Colonic mucosa (tissue), 4 donors: ENCODE measurements around the gene SCN4B. TPM values are rescaled to one million over a fixed set of nuclear protein-coding genes. Genes with fewer than 3 reads are reported as not detected.

ENCODE experiments used
- DNase-seq: peaks from one replicate; pipeline ENCODE4 v3.0.0-alpha.2; 2020
- H3K27ac ChIP-seq: fragments of 200-600 bp; one replicate; pipeline ENCODE4 v1.8.0; 2021
- H3K27me3 ChIP-seq: fragments of 200-600 bp; one replicate; pipeline ENCODE4 v1.8.0; 2021
- H3K36me3 ChIP-seq: fragments of 200-600 bp; one replicate; pipeline ENCODE4 v1.8.0; 2021
- H3K4me1 ChIP-seq: fragments of 200-600 bp; one replicate; pipeline ENCODE4 v1.8.0; 2021; ENCODE audit warnings: mild to moderate bottlenecking
- H3K4me3 ChIP-seq: fragments of 200-600 bp; one replicate; pipeline ENCODE4 v1.8.0; 2021
- H3K9ac ChIP-seq, 2 donors: one replicate each; pipeline ENCODE4 v1.7.0; 2013; ENCODE audit warnings: control low read depth in 2 of 2, low read depth in 2 of 2, low read length in 2 of 2
- H3K9me3 ChIP-seq: fragments of 200-600 bp; one replicate; pipeline ENCODE4 v1.8.0; 2021
- intact Hi-C: fragments of 100-400 bp; cut with DNase I; formaldehyde crosslinking; loops from one replicate; pipeline ENCODE4 v1.14.1; 2022
- total RNA-seq, 2 donors: library from RNA; stranded (reverse); fragmentation: NEBNext Ultra II Directional in 1 of 2; extraction: Animal tissue kit (Norgen Biotek cat#: 25700) in 1 of 2; gene quantifications; one replicate each; pipeline ENCODE4 v1.2.1, GENCODE V29; 2021
- TF ChIP-seq, protein P1 (sequence below): fragments of 200-600 bp; IDR thresholded peaks from one replicate; pipeline ENCODE4 v1.8.0; 2022; ENCODE audit warnings: antibody characterized with exemption, mild to moderate bottlenecking
- donor health status: healthy.
- donor health status: DM: no; HTN: no; CAD: no.
- donor health status: DM: no; HTN: no; CAD: no.

Gene SCN4B
- total RNA-seq, 2 donors from 2014 or later: 0.59 to 1.5 TPM

DNA sequence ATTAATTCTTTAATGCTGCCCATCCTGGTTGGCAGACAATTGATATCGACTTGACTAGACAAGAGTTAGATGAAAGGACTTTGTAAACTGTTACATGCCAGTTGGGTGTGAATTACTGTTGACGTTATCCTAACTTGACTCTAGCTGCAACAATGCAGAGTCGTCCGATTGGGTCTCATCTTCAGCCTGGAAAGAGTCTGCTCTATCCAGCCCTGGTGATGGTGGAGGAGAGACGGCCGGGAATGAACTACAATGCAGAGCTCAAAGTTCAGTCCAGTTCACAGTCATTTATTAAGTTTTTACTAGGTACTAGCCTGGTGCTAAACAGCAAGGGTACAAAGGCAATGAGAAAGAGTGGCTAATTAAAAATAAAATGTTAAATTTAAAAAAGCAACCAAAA is 60.9 kb downstream of the SCN4B start:
- Histone ChIP-seq H3K27ac (no peak overlapping the region), H3K27me3 (no peaks in the 10 kb centered on the region)

DNA sequence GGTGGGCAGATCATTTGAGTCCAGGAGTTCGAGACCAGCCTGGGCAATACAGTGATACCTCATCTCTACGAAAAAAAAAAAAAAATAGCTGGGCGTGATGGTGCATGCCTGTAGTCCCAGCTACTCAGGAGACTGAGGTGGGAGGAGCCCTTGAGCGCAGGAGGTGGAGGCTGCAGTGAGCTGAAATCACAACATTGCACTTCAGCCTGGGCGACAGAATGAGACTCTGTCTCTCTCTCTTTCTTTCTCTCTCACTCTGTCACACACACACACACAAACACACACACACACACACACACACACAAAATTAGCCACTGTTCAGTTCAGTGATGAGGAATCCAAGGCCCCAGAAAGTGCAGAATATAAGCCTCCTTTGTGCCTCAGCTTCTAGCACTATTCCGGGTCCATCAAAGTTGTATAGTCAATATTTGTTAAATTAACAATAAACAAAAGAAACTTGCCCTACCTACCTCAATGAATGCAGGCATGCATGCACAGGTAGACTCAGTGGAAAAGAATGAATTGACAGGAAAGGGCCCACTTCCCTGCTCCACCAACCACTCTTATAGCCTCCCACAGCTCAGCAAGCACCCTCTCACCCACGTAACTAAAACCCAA is 62.0 kb downstream of the SCN4B start:
- intact Hi-C loops: no loop called here
- Histone ChIP-seq H3K27me3 (no peaks in the 10 kb centered on the region), H3K9ac (no peak overlapping the region), H3K27ac (no peak overlapping the region), H3K4me3 (no peak overlapping the region), H3K36me3 (no peaks in the 10 kb centered on the region), H3K9me3 (no peaks in the 10 kb centered on the region), H3K4me1 (peaks cover 8% of the 10 kb centered on the region)
- TF ChIP-seq, protein P1, sequence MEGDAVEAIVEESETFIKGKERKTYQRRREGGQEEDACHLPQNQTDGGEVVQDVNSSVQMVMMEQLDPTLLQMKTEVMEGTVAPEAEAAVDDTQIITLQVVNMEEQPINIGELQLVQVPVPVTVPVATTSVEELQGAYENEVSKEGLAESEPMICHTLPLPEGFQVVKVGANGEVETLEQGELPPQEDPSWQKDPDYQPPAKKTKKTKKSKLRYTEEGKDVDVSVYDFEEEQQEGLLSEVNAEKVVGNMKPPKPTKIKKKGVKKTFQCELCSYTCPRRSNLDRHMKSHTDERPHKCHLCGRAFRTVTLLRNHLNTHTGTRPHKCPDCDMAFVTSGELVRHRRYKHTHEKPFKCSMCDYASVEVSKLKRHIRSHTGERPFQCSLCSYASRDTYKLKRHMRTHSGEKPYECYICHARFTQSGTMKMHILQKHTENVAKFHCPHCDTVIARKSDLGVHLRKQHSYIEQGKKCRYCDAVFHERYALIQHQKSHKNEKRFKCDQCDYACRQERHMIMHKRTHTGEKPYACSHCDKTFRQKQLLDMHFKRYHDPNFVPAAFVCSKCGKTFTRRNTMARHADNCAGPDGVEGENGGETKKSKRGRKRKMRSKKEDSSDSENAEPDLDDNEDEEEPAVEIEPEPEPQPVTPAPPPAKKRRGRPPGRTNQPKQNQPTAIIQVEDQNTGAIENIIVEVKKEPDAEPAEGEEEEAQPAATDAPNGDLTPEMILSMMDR: no peak
- no peak for DNase-seq

More for the DNA sequence above, 60.9 kb downstream of the SCN4B start:
- peaks cover 8% of the 10 kb centered on the region for H3K4me1 ChIP-seq
- no peaks in the 10 kb centered on the region for H3K9me3 ChIP-seq
- intact Hi-C loops: no loop called here
- no peaks in the 10 kb centered on the region for H3K36me3 ChIP-seq
- TF ChIP-seq, protein P1: no peak
- no peak overlapping the region for H3K9ac ChIP-seq
- H3K4me3 ChIP-seq: no peak overlapping the region
- DNase-seq: no peak

GRCh38 chr11:118088531-118088930 is 64.1 kb downstream of the SCN4B start:
- intact Hi-C loops: no loop called here
- no peaks in the 10 kb centered on the region for H3K36me3 ChIP-seq
- no peaks in the 10 kb centered on the region for H3K9me3 ChIP-seq
- H3K27ac ChIP-seq: peak overlapping the region; percentile 61
- DNase-seq: peak; percentile 76
- H3K4me1 ChIP-seq: peaks cover 14% of the 10 kb centered on the region
- TF ChIP-seq, protein P1: no peak
- H3K9ac ChIP-seq: no peak overlapping the region
- no peak overlapping the region for H3K4me3 ChIP-seq
- H3K27me3 ChIP-seq: no peaks in the 10 kb centered on the region

- Histone ChIP-seq H3K36me3 (no peaks in the 10 kb centered on the region), H3K27me3 (no peaks in the 10 kb centered on the region), H3K9me3 (no peaks in the 10 kb centered on the region), H3K4me1 (peaks cover 14% of the 10 kb centered on the region), H3K4me3 (no peak overlapping the region), H3K27ac (peak overlapping the region; percentile 61), H3K9ac (no peak overlapping the region)
- intact Hi-C loops: no loop called here
- no peak for DNase-seq
- TF ChIP-seq, protein P1: no peak
These were observed 64.7 kb downstream of the SCN4B start for GRCh38 chr11:118087931-118088330.

GRCh38 chr11:118086913-118087768 is 65.5 kb downstream of the SCN4B start, which contains the start of gene SMIM35:
Gene SMIM35, minus strand, starts transcription at chr11:118086963. Its CDS starts 206 bp downstream, at chr11:118086757.
- TF ChIP-seq, protein P1: no peak
- Histone ChIP-seq H3K27me3 (no peaks in the 10 kb centered on the region), H3K9ac (no peak within 1 kb of the TSS), H3K4me3 (no peak within 1 kb of the TSS), H3K36me3 (no peaks in the 10 kb centered on the region), H3K27ac (peak within 1 kb of the TSS; percentile 61), H3K9me3 (no peaks in the 10 kb centered on the region), H3K4me1 (peaks cover 14% of the 10 kb centered on the region)
- no peak for DNase-seq
- intact Hi-C loops: no loop called here
